Measurements from ENCODE around the gene ENTR1. TPM values are rescaled to one million over a fixed set of nuclear protein-coding genes. Genes with fewer than 3 reads are reported as not detected.

ENTR1 gene
- total RNA-seq, 1 donor from 2014 or later = 77.9 TPM

GRCh38 chr9:136403915-136404800 lies 6.3 kb downstream of the ENTR1 start:
- Mint-ChIP-seq H3K27ac (no peak overlapping the region), H3K9me3 (no peaks in the 10 kb centered on the region), H3K4me3 (no peak overlapping the region), H3K4me1 (ENCODE audit: unreplicated experiment) (peaks cover 5% of the 10 kb centered on the region), H3K36me3 (no peaks in the 10 kb centered on the region), H3K27me3 (no peaks in the 10 kb centered on the region)
- DNase-seq (ENCODE audit: extremely low spot score, unreplicated experiment) = no peak
- no peak for TF ChIP-seq CTCF (conservative IDR thresholded peaks at IDR 0.05)

GRCh38 chr9:136403538-136403914 lies 6.9 kb downstream of the ENTR1 start:
- Mint-ChIP-seq H3K27ac (no peak overlapping the region), H3K27me3 (no peaks in the 10 kb centered on the region), H3K36me3 (no peaks in the 10 kb centered on the region), H3K4me1 (ENCODE audit: unreplicated experiment) (peaks cover 7% of the 10 kb centered on the region), H3K4me3 (no peak overlapping the region), H3K9me3 (no peaks in the 10 kb centered on the region)
- no peak for TF ChIP-seq CTCF (conservative IDR thresholded peaks at IDR 0.05)
- no peak for DNase-seq (ENCODE audit: extremely low spot score, unreplicated experiment)

- DNase-seq (ENCODE audit: extremely low spot score, unreplicated experiment) = no peak
- Mint-ChIP-seq H3K4me3 (no peak overlapping the region), H3K27ac (no peak overlapping the region), H3K4me1 (ENCODE audit: unreplicated experiment) (peaks cover 7% of the 10 kb centered on the region), H3K27me3 (no peaks in the 10 kb centered on the region), H3K9me3 (no peaks in the 10 kb centered on the region), H3K36me3 (no peaks in the 10 kb centered on the region)
- no peak for TF ChIP-seq CTCF (conservative IDR thresholded peaks at IDR 0.05)
These were observed 8.3 kb downstream of the ENTR1 start for GRCh38 chr9:136402067-136402466.

- DNase-seq (ENCODE audit: extremely low spot score, unreplicated experiment) = no peak
- Mint-ChIP-seq H3K9me3 (no peaks in the 10 kb centered on the region), H3K27me3 (no peaks in the 10 kb centered on the region), H3K27ac (peak overlapping the region; percentile 11), H3K36me3 (no peaks in the 10 kb centered on the region), H3K4me1 (ENCODE audit: unreplicated experiment) (peaks cover 7% of the 10 kb centered on the region), H3K4me3 (peak overlapping the region; percentile 55)
- no peak for TF ChIP-seq CTCF (conservative IDR thresholded peaks at IDR 0.05)
These were observed 9.1 kb downstream of the ENTR1 start for GRCh38 chr9:136401173-136401922.

GRCh38 chr9:136400038-136400834 lies 10.2 kb downstream of the ENTR1 start, which contains the start of gene SNAPC4:
Gene SNAPC4, minus strand, starts transcription at chr9:136400170. Its CDS starts 1,742 bp downstream, at chr9:136398428.
- H3K36me3 Mint-ChIP-seq = no peaks in the 10 kb centered on the region
- no peaks in the 10 kb centered on the region for H3K9me3 Mint-ChIP-seq
- peak within 1 kb of the TSS; percentile 90 for H3K4me3 Mint-ChIP-seq
- peak; percentile 98 for TF ChIP-seq CTCF (conservative IDR thresholded peaks at IDR 0.05)
- H3K4me1 Mint-ChIP-seq (ENCODE audit: unreplicated experiment) = peaks cover 7% of the 10 kb centered on the region
- H3K27me3 Mint-ChIP-seq = no peaks in the 10 kb centered on the region
- H3K27ac Mint-ChIP-seq = peak within 1 kb of the TSS; percentile 82
- DNase-seq (ENCODE audit: extremely low spot score, unreplicated experiment) = peak; percentile 94

Measured in type B pancreatic cell (in vitro differentiated cells).